HepG2 (cell line): ENCODE data around the gene TTC5. TPM values are rescaled to one million over a fixed set of nuclear protein-coding genes. Genes with fewer than 3 reads are reported as not detected.
"Not testable (repeated sequence)": the region's sequence is repeated elsewhere in the genome, so short reads cannot be mapped to it uniquely, and the experiment has no call there.

Experiments used
- ATAC-seq: fragments of 200-7000 bp; cut with Tn5 transposase; 3 replicates; pipeline ENCODE4 v1.9.1; 2020; ENCODE audit warnings: mild to moderate bottlenecking, moderate library complexity
- BruUV-seq: library from RNA; stranded (reverse); fragments of 400-500 nt; replicated peaks from 2 replicates; lab custom pipeline; 2021; lab: Mats Ljungman, UMichigan
- CTCF ChIA-PET: fragments of 300-600 bp; formaldehyde crosslinking; extraction: SDS; loops from one replicate; lab custom pipeline; 2021; ENCODE audit warnings: low total read pairs, inconsistent platforms, low intra/inter-chr PET ratio; lab: Yijun Ruan, JAX
- POLR2A ChIA-PET: fragments of 350-600 bp; sonication (Branson Sonifier 250); formaldehyde crosslinking; loops from one replicate; lab custom pipeline; 2020; ENCODE audit warnings: antibody characterized with exemption, inconsistent platforms; lab: Yijun Ruan, JAX
- DNase-seq: peaks from one replicate; pipeline ENCODE4 v3.0.0-alpha.2; 2015; ENCODE audit warnings: low spot score
- FAIRE-seq: peaks from 3 replicates; lab custom pipeline; 2011; peaks lifted over from hg19 to GRCh38; lab: Jason Lieb, UNC
- H2AFZ ChIP-seq: one replicate; pipeline ENCODE4 v1.6.1; 2011; ENCODE audit warnings: low read length, inconsistent platforms
- H3K27ac ChIP-seq: fragments of 300-600 bp; 3 replicates; pipeline ENCODE4 v1.8.0; 2011; ENCODE audit warnings: mixed run types, mild to moderate bottlenecking, mixed read lengths, low read length, inconsistent platforms; ENCODE audit not compliant: insufficient read depth; ENCODE audit errors: extremely low read length
- H3K27me3 ChIP-seq, 2 experiments: fragments of 200-600 bp in 1 of 2; 2 replicates in 1 of 2; 3 replicates in 1 of 2; pipeline versions ENCODE4 v1.6.0 to v1.8.0; 2011; ENCODE audit warnings: low read length in 2 of 2, mild to moderate bottlenecking in 2 of 2, moderate library complexity in 2 of 2, inconsistent platforms in 1 of 2; ENCODE audit not compliant: insufficient read depth in 2 of 2, control insufficient read depth in 1 of 2
- H3K36me3 ChIP-seq, 2 experiments: fragments of 200-600 bp in 1 of 2; replicated peaks in 1 of 2; 2 replicates in 1 of 2; 3 replicates in 1 of 2; pipeline versions ENCODE4 v1.5.1 to v1.8.0; 2011; ENCODE audit warnings: low read length in 2 of 2, inconsistent platforms in 1 of 2; ENCODE audit not compliant: insufficient read depth in 2 of 2, control insufficient read depth in 1 of 2
- H3K4me1 ChIP-seq: 2 replicates; pipeline ENCODE4 v1.5.1; 2012; ENCODE audit warnings: low read length, inconsistent platforms; ENCODE audit not compliant: insufficient read depth
- H3K4me2 ChIP-seq: 2 replicates; pipeline ENCODE4 v1.6.0; 2011; ENCODE audit warnings: low read depth, low read length, inconsistent platforms
- H3K4me3 ChIP-seq, 3 experiments: fragments of 200-600 bp in 1 of 3; sonication (generic), shearing (Covaris generic) in 1 of 3; replicated peaks in 1 of 3; 2 replicates each; pipeline ENCODE4 v1.5.1; 2011 to 2016; ENCODE audit warnings: low read length in 3 of 3, inconsistent platforms in 2 of 3, low read depth in 2 of 3, mild to moderate bottlenecking in 2 of 3, control low read depth in 1 of 3, mixed read lengths in 1 of 3; ENCODE audit not compliant: insufficient read depth in 1 of 3
- H3K79me2 ChIP-seq: one replicate; pipeline ENCODE4 v1.6.1; 2011; ENCODE audit warnings: low read length, inconsistent platforms; ENCODE audit not compliant: insufficient read depth
- H3K9ac ChIP-seq: 2 replicates; pipeline ENCODE4 v1.6.0; 2011; ENCODE audit warnings: mild to moderate bottlenecking, low read depth, low read length, inconsistent platforms; ENCODE audit not compliant: insufficient read depth
- H3K9me3 ChIP-seq: 2 replicates; pipeline ENCODE4 v1.5.1; 2012; ENCODE audit warnings: mild to moderate bottlenecking, low read length
- H4K20me1 ChIP-seq: 2 replicates; pipeline ENCODE4 v1.6.0; 2011; ENCODE audit warnings: inconsistent platforms, mild to moderate bottlenecking, low read length, moderate library complexity; ENCODE audit not compliant: insufficient read depth
- PAX8 ChIP-seq: sonication (generic); formaldehyde crosslinking; IDR thresholded peaks from 2 replicates; pipeline ENCODE4 v1.8.0; 2022; ENCODE audit warnings: mild to moderate bottlenecking, missing genetic modification reagents, borderline replicate concordance
- PHF5A ChIP-seq: IDR thresholded peaks from one replicate; pipeline ENCODE4 v1.6.1; 2018; ENCODE audit warnings: low read depth, missing genetic modification reagents; ENCODE audit not compliant: unreplicated experiment
- POLR2G ChIP-seq: fragments of 200-400 bp; formaldehyde crosslinking; IDR thresholded peaks from 2 replicates; pipeline ENCODE4 v1.6.1; 2018; ENCODE audit warnings: mild to moderate bottlenecking, low read depth, low read length, moderate library complexity
- RBM22 ChIP-seq: fragments of 200-400 bp; formaldehyde crosslinking; optimal IDR thresholded peaks from 2 replicates; pipeline ENCODE3; 2017; ENCODE audit warnings: mild to moderate bottlenecking, low read length, moderate library complexity
- SIN3A ChIP-seq: IDR thresholded peaks from 2 replicates; pipeline ENCODE4 v1.6.1; 2011; ENCODE audit warnings: low read depth, mild to moderate bottlenecking, control low read depth, low read length, borderline replicate concordance
- ZNF713 ChIP-seq: sonication (generic); formaldehyde crosslinking; IDR thresholded peaks from 2 replicates; pipeline ENCODE4 v1.4.0; 2020; ENCODE audit warnings: mild to moderate bottlenecking, missing genetic modification reagents
- WGBS: methylation state at CpG from one replicate; pipeline ENCODE4 v1.1.6; 2017; ENCODE audit warnings: low lambda C conversion rate; 5-methylcytosine and 5-hydroxymethylcytosine counted together
- in situ Hi-C: cut with HindIII; loops from 2 replicates; pipeline ENCODE4 v1.10.0; 2017; ENCODE audit warnings: low pct_unique_long_range_greater_than_20kb; ENCODE audit not compliant: extremely low pct_ligation_motif_present
- intact Hi-C: fragments of 100-400 bp; cut with micrococcal nuclease; formaldehyde crosslinking; loops from one replicate; pipeline ENCODE4 v1.10.0; 2022; ENCODE audit not compliant: unreplicated experiment
- polyA plus RNA-seq, 8 experiments: library from polyadenylated mRNA; depleted of rRNA in 3 of 8; stranded (reverse) in 7 of 8; unstranded in 1 of 8; fragments of >200 nt; fragmentation: Illumina TruSeq in 4 of 8; extraction: Trizol in 4 of 8; gene quantifications; 2 replicates each; pipeline versions ENCODE4 v1.2.1 to v1.2.3, GENCODE V29; 2011 to 2016; ENCODE audit warnings: low read depth in 4 of 8, missing spikeins in 1 of 8, mixed read lengths in 1 of 8; ENCODE audit not compliant: insufficient read depth in 1 of 8
- total RNA-seq, 5 experiments: library from RNA; depleted of rRNA; stranded (reverse); fragments of >200 nt; fragmentation: Illumina TruSeq; extraction: Trizol; gene quantifications; 2 replicates each; pipeline ENCODE4 v1.2.3, GENCODE V29; 2016; ENCODE audit warnings: low read depth in 1 of 5
- TF ChIP-seq, protein P1 (sequence below): sonication (generic); formaldehyde crosslinking; IDR thresholded peaks from 2 replicates; pipeline ENCODE4 v1.5.0; 2020; ENCODE audit warnings: mild to moderate bottlenecking, missing genetic modification reagents
- TF ChIP-seq, protein P2 (sequence below): sonication (generic); formaldehyde crosslinking; IDR thresholded peaks from 2 replicates; pipeline ENCODE4 v1.5.0; 2020; ENCODE audit warnings: missing genetic modification reagents
- TF ChIP-seq, protein P3 (sequence below): sonication (generic); formaldehyde crosslinking; IDR thresholded peaks from 2 replicates; pipeline ENCODE4 v1.5.1; 2020; ENCODE audit warnings: mild to moderate bottlenecking, moderate library complexity, missing genetic modification reagents
- TF ChIP-seq, protein P4 (sequence below): sonication (generic); formaldehyde crosslinking; IDR thresholded peaks from 2 replicates; pipeline ENCODE4 v1.5.0; 2020; ENCODE audit warnings: missing genetic modification reagents

The TTC5 gene
- total and polyA plus RNA-seq, 2 of the 13 experiments (the other 11 are each of a cell fraction or from before 2014, with no cell fraction given), result 8.7 to 28.5 TPM

DNA sequence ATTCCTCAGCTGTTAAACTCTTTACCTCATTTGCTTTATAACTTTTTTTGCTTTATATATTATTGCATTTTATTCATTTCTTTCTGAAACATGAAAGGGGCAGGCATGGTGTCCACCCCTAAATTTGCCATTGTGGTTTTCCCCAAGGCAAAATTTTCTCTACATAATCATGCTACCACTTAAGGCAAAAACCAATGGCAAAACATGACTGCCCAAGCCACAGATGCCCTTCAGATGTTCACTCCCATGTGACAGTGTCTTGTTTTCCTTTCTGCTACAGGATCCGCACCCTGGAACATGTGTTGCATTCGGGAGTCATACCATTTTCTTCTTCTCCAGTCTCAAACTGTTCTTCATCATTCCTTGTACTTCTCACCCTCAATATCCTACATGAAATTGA, 28.3 kb downstream of the TTC5 start (continued):
- TF ChIP-seq, protein P1, sequence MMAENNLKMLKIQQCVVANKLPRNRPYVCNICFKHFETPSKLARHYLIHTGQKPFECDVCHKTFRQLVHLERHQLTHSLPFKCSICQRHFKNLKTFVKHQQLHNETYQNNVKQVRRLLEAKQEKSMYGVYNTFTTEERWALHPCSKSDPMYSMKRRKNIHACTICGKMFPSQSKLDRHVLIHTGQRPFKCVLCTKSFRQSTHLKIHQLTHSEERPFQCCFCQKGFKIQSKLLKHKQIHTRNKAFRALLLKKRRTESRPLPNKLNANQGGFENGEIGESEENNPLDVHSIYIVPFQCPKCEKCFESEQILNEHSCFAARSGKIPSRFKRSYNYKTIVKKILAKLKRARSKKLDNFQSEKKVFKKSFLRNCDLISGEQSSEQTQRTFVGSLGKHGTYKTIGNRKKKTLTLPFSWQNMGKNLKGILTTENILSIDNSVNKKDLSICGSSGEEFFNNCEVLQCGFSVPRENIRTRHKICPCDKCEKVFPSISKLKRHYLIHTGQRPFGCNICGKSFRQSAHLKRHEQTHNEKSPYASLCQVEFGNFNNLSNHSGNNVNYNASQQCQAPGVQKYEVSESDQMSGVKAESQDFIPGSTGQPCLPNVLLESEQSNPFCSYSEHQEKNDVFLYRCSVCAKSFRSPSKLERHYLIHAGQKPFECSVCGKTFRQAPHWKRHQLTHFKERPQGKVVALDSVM, result no peak
- TF ChIP-seq, protein P2, sequence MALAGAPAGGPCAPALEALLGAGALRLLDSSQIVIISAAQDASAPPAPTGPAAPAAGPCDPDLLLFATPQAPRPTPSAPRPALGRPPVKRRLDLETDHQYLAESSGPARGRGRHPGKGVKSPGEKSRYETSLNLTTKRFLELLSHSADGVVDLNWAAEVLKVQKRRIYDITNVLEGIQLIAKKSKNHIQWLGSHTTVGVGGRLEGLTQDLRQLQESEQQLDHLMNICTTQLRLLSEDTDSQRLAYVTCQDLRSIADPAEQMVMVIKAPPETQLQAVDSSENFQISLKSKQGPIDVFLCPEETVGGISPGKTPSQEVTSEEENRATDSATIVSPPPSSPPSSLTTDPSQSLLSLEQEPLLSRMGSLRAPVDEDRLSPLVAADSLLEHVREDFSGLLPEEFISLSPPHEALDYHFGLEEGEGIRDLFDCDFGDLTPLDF, result no peak
- TF ChIP-seq SIN3A (no peak), RBM22 (no peak), POLR2G (no peak), ZNF713 (CRISPR knock-in tag) (no peak)

DNA sequence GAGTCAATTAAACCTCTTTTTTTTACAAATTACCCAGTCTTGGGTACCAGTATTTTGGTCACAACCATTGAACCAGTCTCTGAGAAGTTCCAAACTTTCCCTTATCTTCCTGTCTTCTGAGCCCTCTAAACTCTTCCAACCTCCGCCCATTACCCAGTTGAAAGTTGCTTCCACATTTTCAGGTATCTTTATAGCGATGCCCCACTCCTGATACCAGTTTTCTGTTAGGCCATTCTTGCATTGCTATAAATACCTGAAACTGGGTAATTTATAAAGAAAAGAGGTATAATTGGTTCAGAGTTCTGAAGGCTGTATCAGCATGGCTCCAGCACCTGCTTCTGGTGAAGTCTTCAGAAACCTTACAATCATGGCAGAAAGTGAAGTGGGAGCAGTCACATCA, 31.7 kb downstream of the TTC5 start:
- intact Hi-C loops (no loop called here), in situ Hi-C loops (no loop called here)
- ATAC-seq, result no peak
- CTCF ChIA-PET, result no interaction called here
- Histone ChIP-seq H2AFZ (no peak overlapping the region), H3K27me3 (no peaks in the 10 kb centered on the region), H3K79me2 (no peaks in the 10 kb centered on the region), H3K9ac (no peak overlapping the region), H3K4me1 (peaks cover 6% of the 10 kb centered on the region), H3K9me3 (peaks cover 41% of the 10 kb centered on the region), H3K27ac (no peak overlapping the region), H3K4me3 (no peak overlapping the region), H3K36me3 (no peaks in the 10 kb centered on the region), H4K20me1 (no peaks in the 10 kb centered on the region), H3K4me2 (no peak overlapping the region)
- POLR2A ChIA-PET, result no interaction called here
- BruUV-seq, result no TSS peak
- over 99% methylated on average over 2 of the region's 2 CpGs for WGBS
- TF ChIP-seq PHF5A (no peak), PAX8 (CRISPR knock-in tag) (no peak)
- TF ChIP-seq, protein P3, sequence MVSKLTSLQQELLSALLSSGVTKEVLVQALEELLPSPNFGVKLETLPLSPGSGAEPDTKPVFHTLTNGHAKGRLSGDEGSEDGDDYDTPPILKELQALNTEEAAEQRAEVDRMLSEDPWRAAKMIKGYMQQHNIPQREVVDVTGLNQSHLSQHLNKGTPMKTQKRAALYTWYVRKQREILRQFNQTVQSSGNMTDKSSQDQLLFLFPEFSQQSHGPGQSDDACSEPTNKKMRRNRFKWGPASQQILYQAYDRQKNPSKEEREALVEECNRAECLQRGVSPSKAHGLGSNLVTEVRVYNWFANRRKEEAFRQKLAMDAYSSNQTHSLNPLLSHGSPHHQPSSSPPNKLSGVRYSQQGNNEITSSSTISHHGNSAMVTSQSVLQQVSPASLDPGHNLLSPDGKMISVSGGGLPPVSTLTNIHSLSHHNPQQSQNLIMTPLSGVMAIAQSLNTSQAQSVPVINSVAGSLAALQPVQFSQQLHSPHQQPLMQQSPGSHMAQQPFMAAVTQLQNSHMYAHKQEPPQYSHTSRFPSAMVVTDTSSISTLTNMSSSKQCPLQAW (CRISPR knock-in tag), result no peak
- TF ChIP-seq, protein P4, sequence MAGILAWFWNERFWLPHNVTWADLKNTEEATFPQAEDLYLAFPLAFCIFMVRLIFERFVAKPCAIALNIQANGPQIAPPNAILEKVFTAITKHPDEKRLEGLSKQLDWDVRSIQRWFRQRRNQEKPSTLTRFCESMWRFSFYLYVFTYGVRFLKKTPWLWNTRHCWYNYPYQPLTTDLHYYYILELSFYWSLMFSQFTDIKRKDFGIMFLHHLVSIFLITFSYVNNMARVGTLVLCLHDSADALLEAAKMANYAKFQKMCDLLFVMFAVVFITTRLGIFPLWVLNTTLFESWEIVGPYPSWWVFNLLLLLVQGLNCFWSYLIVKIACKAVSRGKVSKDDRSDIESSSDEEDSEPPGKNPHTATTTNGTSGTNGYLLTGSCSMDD (CRISPR knock-in tag), result no peak
- FAIRE-seq, result no peak
- no peak for DNase-seq

DNA sequence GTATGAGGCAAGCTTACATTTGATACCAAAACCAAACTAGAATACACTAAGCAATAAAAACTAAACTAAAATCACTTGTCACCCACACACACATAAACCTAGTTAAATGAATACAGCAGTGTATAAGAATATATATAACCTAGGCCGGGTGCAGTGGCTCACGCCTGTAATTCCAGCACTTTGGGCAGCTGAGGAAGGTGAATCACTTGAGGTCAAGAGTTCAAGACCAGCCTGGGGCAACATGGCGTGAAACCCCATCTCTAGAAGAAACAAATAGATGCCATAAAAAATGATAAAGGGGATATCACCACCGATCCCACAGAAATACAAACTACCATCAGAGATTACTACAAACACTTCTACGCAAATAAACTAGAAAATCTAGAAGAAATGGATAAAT, 41.4 kb downstream of the TTC5 start:
- H3K4me3 ChIP-seq, CTCF ChIA-PET, H3K9me3 ChIP-seq, H3K9ac ChIP-seq, in situ Hi-C loops, POLR2A ChIA-PET, H3K4me1 ChIP-seq, H3K36me3 ChIP-seq, H3K27ac ChIP-seq, H2AFZ ChIP-seq, intact Hi-C loops, H3K4me2 ChIP-seq, FAIRE-seq, H3K27me3 ChIP-seq, H3K79me2 ChIP-seq, H4K20me1 ChIP-seq, BruUV-seq, ATAC-seq, DNase-seq: not testable (repeated sequence)
- WGBS, result 45% methylated on average over 5 of the region's 5 CpGs
